HG03135 (cell line): ENCODE measurements around the gene PHETA2.
"Not testable (repeated sequence)": the region's sequence is repeated elsewhere in the genome, so short reads cannot be mapped to it uniquely, and the experiment has no call there.

Experiments
- ATAC-seq: cut with Tn5 transposase; IDR thresholded peaks from one replicate; pipeline ENCODE4 v1.9.1; 2021; ENCODE audit warnings: mild to moderate bottlenecking, moderate library complexity; ENCODE audit not compliant: unreplicated experiment

Gene PHETA2

GRCh38 chr22:42101199-42101598 lies 27.2 kb downstream of the PHETA2 start:
- ATAC-seq: no peak

DNA sequence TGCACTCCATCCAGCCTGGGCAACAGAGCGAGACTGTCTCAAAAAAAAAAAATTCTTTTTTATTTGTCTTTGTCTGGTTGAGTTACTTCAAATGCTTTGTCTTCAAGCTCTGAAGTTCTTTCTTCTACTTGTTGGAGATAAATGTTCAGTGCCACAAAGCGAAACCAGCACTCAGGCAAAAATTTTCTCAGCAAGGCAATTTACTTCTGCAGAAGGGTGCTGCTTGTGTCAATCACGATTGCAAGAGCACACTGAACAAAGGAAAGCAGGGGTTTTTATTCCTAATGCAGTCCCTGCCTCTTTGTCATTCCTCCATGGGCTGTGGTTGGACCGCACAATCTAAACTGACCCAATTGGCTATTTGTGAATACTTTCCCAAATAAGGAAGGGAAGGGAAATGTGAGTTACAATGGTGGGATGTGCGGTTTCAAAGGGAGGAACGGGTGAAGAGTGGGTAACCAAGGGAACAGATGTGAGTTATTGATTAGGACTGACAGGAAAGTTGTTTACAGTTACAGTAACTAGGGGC lies 30.3 kb downstream of the PHETA2 start:
- not testable (repeated sequence) for ATAC-seq

GRCh38 chr22:42108848-42109247 lies 34.8 kb downstream of the PHETA2 start:
- ATAC-seq: no peak

- no peak for ATAC-seq
Measured at GRCh38 chr22:42111798-42112197, 37.8 kb downstream of the PHETA2 start.

DNA sequence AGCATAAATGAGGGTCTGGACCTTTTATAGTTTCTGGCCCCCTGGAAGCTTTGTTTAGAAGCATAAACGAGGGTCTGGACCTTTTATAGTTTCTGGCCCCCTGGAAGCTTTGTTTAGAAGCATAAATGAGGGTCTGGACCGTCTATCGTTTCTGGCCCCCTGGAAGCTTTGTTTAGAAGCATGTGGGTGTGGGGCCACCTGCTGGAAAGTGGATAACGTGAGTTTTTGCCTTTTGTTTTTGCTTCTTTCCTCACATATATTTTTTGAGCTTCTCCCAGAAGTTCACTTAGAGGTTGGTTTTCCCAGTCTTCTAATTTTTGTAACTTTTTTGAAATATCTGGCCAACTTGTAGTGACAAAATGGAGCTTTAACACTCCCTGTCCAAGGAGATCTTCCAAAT lies 38.7 kb downstream of the PHETA2 start:
- not testable (repeated sequence) for ATAC-seq

- ATAC-seq: no peak
Measured at GRCh38 chr22:42114721-42115120, 40.7 kb downstream of the PHETA2 start.

- ATAC-seq: not testable (repeated sequence)
Measured at GRCh38 chr22:42115420-42115830, 41.4 kb downstream of the PHETA2 start.

- no peak for ATAC-seq
Measured at GRCh38 chr22:42116848-42117424, 42.9 kb downstream of the PHETA2 start.

GRCh38 chr22:42120231-42121021 lies 46.4 kb downstream of the PHETA2 start:
- not testable (repeated sequence) for ATAC-seq

- ATAC-seq: not testable (repeated sequence)
Measured at GRCh38 chr22:42123529-42123928, 49.5 kb downstream of the PHETA2 start.

DNA sequence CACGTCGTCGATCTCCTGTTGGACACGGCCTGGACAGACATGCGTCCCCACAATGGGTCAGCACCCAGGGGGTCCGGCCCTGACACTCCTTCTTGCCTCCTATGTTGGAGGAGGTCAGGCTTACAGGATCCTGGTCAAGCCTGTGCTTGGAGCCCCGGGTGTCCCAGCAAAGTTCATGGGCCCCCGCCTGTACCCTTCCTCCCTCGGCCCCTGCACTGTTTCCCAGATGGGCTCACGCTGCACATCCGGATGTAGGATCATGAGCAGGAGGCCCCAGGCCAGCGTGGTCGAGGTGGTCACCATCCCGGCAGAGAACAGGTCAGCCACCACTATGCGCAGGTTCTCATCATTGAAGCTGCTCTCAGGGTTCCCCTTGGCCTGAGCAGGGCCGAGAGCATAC lies 53.6 kb downstream of the PHETA2 start:
- no peak for ATAC-seq

DNA sequence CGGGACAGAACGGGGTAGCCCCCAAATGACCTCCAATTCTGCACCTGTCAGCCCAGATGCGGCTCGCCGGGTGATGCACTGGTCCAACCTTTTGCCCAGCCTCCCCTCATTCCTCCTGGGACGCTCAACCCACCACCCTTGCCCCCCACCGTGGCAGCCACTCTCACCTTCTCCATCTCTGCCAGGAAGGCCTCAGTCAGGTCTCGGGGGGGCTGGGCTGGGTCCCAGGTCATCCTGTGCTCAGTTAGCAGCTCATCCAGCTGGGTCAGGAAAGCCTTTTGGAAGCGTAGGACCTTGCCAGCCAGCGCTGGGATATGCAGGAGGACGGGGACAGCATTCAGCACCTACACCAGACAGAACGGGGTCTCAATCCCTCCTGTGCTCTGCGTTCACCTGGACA lies 54.0 kb downstream of the PHETA2 start:
- not testable (repeated sequence) for ATAC-seq
